HG03378 (cell line): ENCODE data around the gene GNAI2.
A peak's percentile ranks its signal among the peaks of the same experiment; 100 is the strongest.
"Not testable (repeated sequence)": the region's sequence is repeated elsewhere in the genome, so short reads cannot be mapped to it uniquely, and the experiment has no call there.

Experiments
- ATAC-seq: cut with Tn5 transposase; IDR thresholded peaks from one replicate; pipeline ENCODE4 v1.9.1; 2021; ENCODE audit warnings: mild to moderate bottlenecking, moderate library complexity; ENCODE audit not compliant: unreplicated experiment

The GNAI2 gene

GRCh38 chr3:50275141-50275995, 39.4 kb downstream of the GNAI2 start:
- no peak for ATAC-seq

DNA sequence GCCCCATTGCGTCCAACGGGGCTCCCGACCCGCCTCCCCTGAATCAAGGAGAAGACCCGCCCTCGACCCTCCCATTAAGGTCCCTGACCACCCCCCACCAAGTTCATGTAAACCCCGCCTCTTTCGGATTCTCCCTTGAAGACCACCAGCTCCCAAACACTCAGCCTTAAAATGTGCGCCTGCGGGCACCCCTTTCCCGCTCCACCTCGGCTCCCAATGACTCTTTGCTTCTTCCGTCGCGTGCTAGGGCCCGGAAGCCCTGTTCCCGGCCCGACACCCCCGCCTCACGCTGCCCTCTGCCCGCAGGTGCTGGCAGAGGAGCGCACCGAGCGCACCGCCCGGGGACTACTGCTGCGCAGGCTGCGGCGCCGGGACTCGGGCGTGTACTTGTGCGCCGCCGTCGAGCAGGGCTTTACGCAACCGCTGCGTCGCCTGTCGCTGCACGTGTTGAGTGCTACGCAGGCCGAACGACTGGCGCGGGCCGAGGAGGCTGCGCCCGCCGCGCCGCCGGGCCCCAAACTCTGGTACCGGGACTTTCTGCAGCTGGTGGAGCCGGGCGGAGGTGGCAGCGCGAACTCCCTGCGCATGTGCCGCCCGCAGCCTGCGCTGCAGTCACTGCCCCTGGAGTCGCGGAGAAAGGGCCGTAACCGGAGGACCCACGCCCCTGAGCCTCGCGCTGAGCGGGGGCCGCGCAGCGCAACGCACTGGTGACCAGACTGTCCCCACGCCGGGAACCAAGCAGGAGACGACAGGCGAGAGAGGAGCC, 40.2 kb downstream of the GNAI2 start:
- ATAC-seq: no peak

GRCh38 chr3:50276762-50277101, 40.7 kb downstream of the GNAI2 start:
- ATAC-seq: no peak

DNA sequence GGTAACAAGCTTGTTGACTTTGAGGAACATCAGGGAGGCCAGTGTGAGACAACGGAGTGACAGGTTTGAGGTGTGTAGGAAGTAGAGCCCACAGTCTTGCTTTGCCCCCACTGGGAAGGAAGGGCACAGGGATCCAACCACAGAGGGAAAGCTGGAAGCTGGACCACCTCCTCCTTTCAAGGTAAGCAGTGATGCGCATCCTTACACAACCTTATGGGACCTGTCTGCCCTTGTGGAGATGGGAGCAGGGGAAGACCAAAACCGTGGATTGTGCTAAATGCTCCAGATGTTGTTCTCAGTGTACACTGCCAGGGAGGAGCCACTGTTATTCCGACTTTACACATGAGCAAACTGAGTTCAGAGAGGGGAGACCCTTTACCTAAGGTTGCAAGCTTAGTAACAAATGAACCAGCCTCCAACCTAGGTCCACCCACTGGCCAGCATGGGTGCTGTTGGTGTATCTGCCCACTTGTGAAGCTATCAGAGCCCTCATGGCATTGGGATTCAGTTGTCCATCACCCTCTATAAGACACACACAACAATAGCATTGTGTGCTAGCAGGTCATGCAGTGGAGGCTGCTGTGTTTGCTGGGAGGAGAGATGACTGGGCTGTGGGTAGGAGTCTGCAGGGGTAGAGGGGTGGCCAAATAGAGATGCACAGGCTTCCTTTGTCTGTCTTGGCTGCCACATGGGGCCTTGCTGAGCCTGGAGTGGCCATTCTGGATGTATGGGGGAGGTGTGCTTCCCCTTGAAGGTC, 42.3 kb downstream of the GNAI2 start:
- no peak for ATAC-seq

DNA sequence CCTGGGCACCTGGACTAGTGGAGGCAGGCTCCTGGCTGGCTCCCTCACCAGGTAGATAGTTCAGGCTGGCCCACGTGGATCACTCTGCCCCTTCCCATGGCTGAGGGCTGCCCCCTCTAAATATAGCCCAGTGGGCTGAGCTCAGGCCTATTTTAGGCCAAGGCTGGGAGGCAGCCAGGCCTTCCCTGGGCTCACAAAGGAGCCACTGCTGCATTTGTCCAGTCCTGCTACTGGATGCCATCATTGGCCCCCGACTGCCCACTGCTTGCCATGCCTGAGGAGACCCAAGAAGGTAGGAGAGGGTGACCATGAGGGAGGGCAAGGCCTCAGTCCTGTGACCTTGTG, 42.8 kb downstream of the GNAI2 start, which contains the start of gene LSMEM2:
LSMEM2 (plus strand) TSS at position 208 of the 345 bp plus-strand sequence; CDS start at position 235, 27 bp downstream.
- ATAC-seq: no peak

DNA sequence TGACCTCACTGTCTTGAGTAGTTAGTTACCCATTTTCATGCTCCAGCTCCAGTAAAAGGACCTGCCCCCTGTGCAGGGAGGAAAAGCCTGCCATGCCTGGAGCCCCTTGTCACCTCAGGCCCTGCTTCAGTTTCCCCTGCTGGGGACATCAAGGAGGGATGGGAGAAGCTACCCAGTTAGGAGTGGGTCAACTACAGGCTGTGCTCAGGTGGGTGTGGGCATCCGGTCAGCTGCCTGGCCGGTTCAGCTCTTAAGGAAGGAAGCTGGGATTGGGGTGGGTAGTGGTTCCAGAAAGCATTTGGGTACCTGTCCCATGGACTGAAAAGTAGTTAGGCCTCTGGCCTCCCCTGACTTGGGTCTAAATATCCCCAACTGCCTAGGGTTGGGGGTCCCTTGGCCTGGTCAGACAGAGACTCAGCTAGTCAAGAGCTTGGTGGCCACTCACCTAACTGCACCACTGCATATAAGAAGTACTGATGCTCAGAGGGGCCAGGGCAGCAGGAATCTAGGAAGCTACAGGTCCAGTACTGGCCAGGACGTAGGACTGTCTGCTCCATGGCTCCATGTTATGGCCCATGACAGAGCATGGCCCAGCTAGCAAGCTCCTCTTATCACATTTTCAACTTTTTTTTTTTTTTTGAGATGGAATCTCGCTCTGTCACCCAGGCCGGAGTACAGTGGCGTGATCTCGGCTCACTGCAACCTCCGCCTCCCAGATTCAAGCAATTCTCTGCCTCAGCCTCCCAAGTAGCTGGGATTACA, 43.4 kb downstream of the GNAI2 start:
- no peak for ATAC-seq

- not testable (repeated sequence) for ATAC-seq
Observed at GRCh38 chr3:50284121-50284520, 48.1 kb downstream of the GNAI2 start.

DNA sequence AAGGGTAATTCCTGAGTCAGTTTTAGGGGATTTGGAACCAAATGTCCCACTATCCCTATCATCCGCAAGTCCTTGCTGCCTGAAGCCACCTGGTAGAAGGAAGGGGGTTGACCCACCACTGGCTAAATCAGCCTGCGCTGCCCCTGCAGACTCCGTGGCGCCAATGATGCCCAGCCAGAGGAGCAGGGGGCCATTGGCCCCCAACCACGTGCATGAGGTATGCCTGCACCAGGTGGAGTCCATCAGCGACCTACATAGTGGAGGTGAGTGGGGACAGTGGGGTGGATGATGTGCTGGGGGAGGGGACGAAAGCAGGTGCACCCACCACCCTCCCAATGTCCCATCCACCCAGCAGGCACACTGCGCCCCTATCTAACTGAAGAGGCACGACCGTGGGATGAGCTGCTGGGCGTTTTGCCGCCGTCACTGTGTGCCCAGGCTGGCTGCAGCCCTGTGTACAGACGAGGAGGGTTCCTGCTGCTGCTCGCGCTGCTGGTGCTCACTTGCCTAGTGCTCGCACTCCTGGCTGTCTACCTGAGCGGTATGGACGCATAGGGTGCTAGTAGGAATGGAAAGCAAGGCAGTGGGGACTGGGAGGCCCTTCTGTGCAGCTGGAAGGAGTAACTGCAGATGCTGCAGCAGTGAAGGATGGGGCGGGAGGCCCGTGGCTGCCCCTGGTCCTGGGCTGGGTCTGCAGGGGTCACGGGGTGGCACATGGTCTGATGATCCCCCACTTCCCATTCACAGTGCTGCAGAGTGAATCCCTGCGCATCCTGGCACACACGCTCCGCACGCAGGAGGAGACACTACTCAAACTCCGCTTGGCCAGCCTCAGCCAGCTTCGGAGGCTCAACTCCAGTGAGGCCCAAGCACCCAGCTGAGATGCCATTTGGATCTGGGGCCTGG, 50.6 kb downstream of the GNAI2 start:
- no peak for ATAC-seq

DNA sequence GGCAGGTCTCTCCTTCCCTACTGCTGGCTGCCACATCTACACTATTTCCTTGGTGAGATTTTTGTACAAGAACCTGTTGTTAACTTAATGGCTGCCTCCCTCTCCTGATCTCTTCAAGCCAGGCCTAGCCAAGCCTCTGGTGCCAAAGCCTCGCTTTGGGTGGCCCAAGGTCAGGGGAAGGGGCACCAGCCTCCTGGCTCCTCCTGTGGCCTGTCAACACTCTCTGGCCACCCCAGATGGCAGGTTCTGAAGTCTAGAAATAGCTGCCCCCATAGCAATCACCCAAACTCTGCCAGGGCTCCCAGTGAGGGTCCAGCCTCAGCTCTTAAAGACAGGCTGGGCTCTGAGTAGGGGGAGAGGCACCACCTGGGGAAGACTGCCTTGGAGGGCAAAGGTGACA, 51.3 kb downstream of the GNAI2 start:
- no peak for ATAC-seq

GRCh38 chr3:50288387-50289007, 52.5 kb downstream of the GNAI2 start:
- no peak for ATAC-seq

DNA sequence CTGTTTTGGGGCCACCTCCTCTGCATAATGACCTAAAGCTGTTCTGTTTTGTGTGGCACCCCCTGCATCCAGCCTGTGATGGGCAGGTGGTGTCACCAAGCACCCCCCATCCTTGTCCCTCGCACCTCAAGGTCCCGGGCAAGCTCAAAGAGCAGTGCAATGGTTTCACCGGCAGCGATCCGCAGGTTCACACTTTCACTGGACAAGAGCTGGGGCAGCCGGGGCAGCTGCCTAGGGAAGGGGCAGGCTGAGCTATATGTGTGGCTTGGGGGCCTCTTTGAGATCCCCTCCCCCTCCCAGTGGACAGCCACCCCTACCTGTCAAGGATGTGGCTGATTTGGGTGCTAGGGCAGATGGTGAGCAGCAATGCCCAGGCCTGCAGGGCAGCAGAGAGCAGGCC, 53.1 kb downstream of the GNAI2 start:
- ATAC-seq: no peak

- ATAC-seq: no peak
Observed at GRCh38 chr3:50290161-50290641, 54.2 kb downstream of the GNAI2 start.

DNA sequence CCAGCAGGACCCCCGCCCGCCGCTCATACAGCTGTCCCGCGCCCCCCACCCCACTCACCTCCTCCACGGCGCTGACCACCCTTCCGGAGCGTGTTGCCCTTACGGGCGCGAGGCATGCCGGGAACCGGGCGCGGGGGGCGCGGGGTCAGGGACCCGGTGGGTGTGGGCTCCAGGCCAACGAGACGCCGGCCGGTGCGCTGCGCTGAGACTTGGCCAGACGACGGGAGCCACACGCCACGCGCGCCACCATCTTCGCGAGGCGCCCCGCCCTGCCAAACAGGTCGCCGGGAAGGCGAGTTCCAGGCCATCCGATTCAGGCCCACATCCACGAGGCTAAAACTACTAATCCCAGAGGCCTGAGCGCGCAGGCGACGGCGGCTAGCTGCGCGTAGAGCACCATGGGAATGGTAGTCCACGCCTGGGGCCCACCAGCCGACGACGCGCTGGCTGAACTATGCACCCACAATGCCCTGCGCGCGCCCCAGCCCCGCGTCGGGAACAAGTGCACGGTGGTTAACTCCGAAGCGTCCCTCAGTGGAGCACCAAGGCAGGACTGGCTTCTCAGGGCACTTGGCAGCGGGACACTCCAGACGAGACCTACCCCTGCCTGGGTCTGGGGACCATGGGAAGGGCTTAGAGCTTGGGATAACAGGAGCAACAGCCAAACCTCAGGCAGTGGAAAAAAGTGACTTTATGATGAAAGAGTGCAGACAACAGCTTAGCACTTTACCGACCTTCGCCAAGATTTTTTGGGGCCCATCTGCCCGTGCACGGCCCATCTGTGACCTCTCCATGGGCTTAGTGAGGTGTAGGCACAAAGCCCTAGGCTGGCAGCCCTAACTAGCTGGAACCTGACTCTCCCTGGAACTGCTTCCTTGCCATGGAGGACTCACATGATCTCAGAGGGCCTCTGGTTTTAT, 56.4 kb downstream of the GNAI2 start, which contains the start of gene IFRD2:
IFRD2 (minus strand) TSS at position 271 of the 920 bp plus-strand sequence; CDS start at position 116, 155 bp downstream.
- peak; percentile 86 for ATAC-seq

DNA sequence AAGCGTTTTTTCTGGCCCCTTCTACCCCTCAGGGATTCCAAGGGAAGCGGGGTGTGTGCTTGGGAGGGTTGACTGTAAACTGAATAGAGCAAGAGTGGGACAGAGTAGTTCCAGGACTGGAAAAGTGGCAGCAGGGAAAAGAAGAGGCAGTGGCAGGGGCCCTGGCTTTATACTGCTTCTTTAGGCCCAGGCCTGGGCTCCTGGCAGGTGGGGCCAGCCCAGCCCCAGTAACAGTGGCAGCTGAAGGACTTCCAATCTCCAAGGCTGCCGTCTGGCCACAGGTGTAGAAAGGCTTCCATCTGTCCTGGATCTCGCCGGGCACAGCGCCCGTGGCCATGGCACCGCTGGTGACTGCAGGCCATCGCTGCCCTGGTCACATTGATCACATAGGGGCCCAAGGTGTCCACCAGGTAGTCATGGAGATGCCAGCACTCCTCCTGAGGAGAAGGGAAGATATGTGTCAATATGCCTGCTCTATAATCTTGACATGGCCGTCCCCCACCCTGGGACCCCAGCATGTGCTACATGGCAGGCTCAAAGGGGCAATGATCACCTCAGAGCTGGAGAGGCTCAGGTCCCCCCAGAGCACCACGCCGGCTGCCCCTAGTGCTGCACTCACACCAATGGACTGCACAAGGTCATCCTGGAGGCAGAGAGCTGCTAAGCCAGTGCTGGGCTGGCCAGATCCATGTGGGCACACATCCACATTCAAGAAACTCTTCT, 57.2 kb downstream of the GNAI2 start:
- ATAC-seq: no peak

- ATAC-seq: no peak
Observed at GRCh38 chr3:50294089-50294488, 58.1 kb downstream of the GNAI2 start.

GRCh38 chr3:50294492-50295403, 58.7 kb downstream of the GNAI2 start:
- no peak for ATAC-seq
